Keratinocyte (primary cell): ENCODE results near the gene TWSG1. TPM values are rescaled to one million over a fixed set of nuclear protein-coding genes. Genes with fewer than 3 reads are reported as not detected.

Source experiments
- DNase-seq: peaks from one replicate; pipeline ENCODE4 v3.0.0-alpha.2; 2011; ENCODE audit warnings: low read depth, missing footprints, low spot score
- FAIRE-seq: peaks from 2 replicates; lab custom pipeline; 2011; peaks lifted over from hg19 to GRCh38; lab: Jason Lieb, UNC
- H2AFZ ChIP-seq: 2 replicates; pipeline ENCODE4 v1.6.0; 2012; ENCODE audit warnings: low read length, control low read depth, inconsistent platforms; ENCODE audit not compliant: control insufficient read depth
- H3K27ac ChIP-seq: 2 replicates; pipeline ENCODE4 v1.5.1; 2011; ENCODE audit warnings: low read length; ENCODE audit not compliant: control insufficient read depth, insufficient read depth
- H3K27me3 ChIP-seq: 3 replicates; pipeline ENCODE4 v1.6.0; 2011; ENCODE audit warnings: low read length; ENCODE audit not compliant: control insufficient read depth, insufficient read depth; ENCODE audit errors: extremely low read depth
- H3K36me3 ChIP-seq, 2 experiments: 2 replicates in 1 of 2; 3 replicates in 1 of 2; pipeline ENCODE4 v1.5.1; 2011; ENCODE audit warnings: low read length in 2 of 2, mild to moderate bottlenecking in 1 of 2; ENCODE audit not compliant: control insufficient read depth in 2 of 2, insufficient read depth in 2 of 2; ENCODE audit errors: extremely low read depth in 1 of 2
- H3K4me1 ChIP-seq: 3 replicates; pipeline ENCODE4 v1.5.1; 2011; ENCODE audit warnings: low read length; ENCODE audit not compliant: control insufficient read depth, insufficient read depth; ENCODE audit errors: extremely low read depth
- H3K4me2 ChIP-seq: 3 replicates; pipeline ENCODE4 v1.6.0; 2011; ENCODE audit warnings: low read depth, low read length; ENCODE audit not compliant: control insufficient read depth, insufficient read depth; ENCODE audit errors: extremely low read depth
- H3K4me3 ChIP-seq, 3 experiments: fragments of 200-600 bp in 1 of 3; sonication (generic) in 1 of 3; 2 replicates in 2 of 3; 3 replicates in 1 of 3; pipeline ENCODE4 v1.5.1; 2011 to 2016; ENCODE audit warnings: low read length in 3 of 3, mild to moderate bottlenecking in 3 of 3, control low read depth in 2 of 3, inconsistent platforms in 1 of 3, low read depth in 1 of 3, mixed read lengths in 1 of 3, mixed run types in 1 of 3, moderate library complexity in 1 of 3; ENCODE audit not compliant: control insufficient read depth in 2 of 3, insufficient read depth in 2 of 3; ENCODE audit errors: extremely low read depth in 1 of 3
- H3K79me2 ChIP-seq: 2 replicates; pipeline ENCODE4 v1.6.0; 2012; ENCODE audit warnings: low read length; ENCODE audit not compliant: control insufficient read depth, insufficient read depth
- H3K9ac ChIP-seq: 3 replicates; pipeline ENCODE4 v1.6.0; 2011; ENCODE audit warnings: low read length; ENCODE audit not compliant: control insufficient read depth, insufficient read depth; ENCODE audit errors: extremely low read depth
- H3K9me1 ChIP-seq: 3 replicates; pipeline ENCODE4 v1.6.0; 2011; ENCODE audit warnings: low read length; ENCODE audit not compliant: control insufficient read depth, insufficient read depth; ENCODE audit errors: extremely low read depth
- H3K9me3 ChIP-seq: 2 replicates; pipeline ENCODE4 v1.5.1; 2012; ENCODE audit warnings: low read depth, low read length; ENCODE audit not compliant: control insufficient read depth
- H4K20me1 ChIP-seq: 3 replicates; pipeline ENCODE4 v1.6.0; 2011; ENCODE audit warnings: low read length; ENCODE audit not compliant: control insufficient read depth, insufficient read depth; ENCODE audit errors: extremely low read depth
- EZH2 ChIP-seq: IDR thresholded peaks from one replicate; pipeline ENCODE4 v1.6.1; 2012; ENCODE audit warnings: inconsistent platforms, mild to moderate bottlenecking, low read length, moderate library complexity
- dilution Hi-C: fragments of 300-500 bp; cut with MboI; formaldehyde crosslinking; loops from one replicate; pipeline ENCODE4 v1.7.0; 2020; ENCODE audit warnings: low sequenced_read_pairs; ENCODE audit not compliant: extremely low pct_ligation_motif_present
- polyA plus RNA-seq, 5 experiments: library from polyadenylated mRNA; depleted of rRNA in 3 of 5; stranded (reverse) in 3 of 5; stranded (forward) in 1 of 5; unstranded in 1 of 5; fragments of >200 nt; gene quantifications; 1 replicate in 1 of 5; 2 replicates in 3 of 5; 3 replicates in 1 of 5; pipeline versions ENCODE4 v1.2.1 to v1.2.3, GENCODE V29; 2011 to 2012; ENCODE audit warnings: missing spikeins in 2 of 5, low read depth in 1 of 5, low replicate concordance in 1 of 5
- TF ChIP-seq, protein P1 (sequence below), 3 experiments: IDR thresholded peaks in 1 of 3; conservative IDR thresholded peaks in 1 of 3; optimal IDR thresholded peaks in 1 of 3; 2 replicates in 2 of 3; 3 replicates in 1 of 3; pipeline versions ENCODE3 to v1.5.1; 2011; ENCODE audit warnings: low read length in 3 of 3, mild to moderate bottlenecking in 3 of 3, moderate library complexity in 2 of 3, control low read depth in 1 of 3, inconsistent platforms in 1 of 3; ENCODE audit not compliant: insufficient read depth in 2 of 3; ENCODE audit errors: extremely low read depth in 1 of 3

The TWSG1 gene
- polyA plus RNA-seq, 1 donor (not counting 4 experiments of a cell fraction or from before 2014, with no cell fraction given), result 46.9 TPM

- no peaks in the 10 kb centered on the region for H4K20me1 ChIP-seq
- no peak for FAIRE-seq
- no peak overlapping the region for H3K4me2 ChIP-seq
- dilution Hi-C loops, result no loop called here
- H3K9ac ChIP-seq, result no peak overlapping the region
- no peak overlapping the region for H3K4me3 ChIP-seq
- DNase-seq, result no peak
- TF ChIP-seq, protein P1, sequence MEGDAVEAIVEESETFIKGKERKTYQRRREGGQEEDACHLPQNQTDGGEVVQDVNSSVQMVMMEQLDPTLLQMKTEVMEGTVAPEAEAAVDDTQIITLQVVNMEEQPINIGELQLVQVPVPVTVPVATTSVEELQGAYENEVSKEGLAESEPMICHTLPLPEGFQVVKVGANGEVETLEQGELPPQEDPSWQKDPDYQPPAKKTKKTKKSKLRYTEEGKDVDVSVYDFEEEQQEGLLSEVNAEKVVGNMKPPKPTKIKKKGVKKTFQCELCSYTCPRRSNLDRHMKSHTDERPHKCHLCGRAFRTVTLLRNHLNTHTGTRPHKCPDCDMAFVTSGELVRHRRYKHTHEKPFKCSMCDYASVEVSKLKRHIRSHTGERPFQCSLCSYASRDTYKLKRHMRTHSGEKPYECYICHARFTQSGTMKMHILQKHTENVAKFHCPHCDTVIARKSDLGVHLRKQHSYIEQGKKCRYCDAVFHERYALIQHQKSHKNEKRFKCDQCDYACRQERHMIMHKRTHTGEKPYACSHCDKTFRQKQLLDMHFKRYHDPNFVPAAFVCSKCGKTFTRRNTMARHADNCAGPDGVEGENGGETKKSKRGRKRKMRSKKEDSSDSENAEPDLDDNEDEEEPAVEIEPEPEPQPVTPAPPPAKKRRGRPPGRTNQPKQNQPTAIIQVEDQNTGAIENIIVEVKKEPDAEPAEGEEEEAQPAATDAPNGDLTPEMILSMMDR (optimal IDR thresholded peaks at IDR 0.05 in 1 of 3, IDR thresholded peaks at IDR 0.05 in 1 of 3, conservative IDR thresholded peaks at IDR 0.05 in 1 of 3; ENCODE audit: extremely low read depth in 1 of 3, insufficient read depth in 2 of 3, low read length in 3 of 3), result no peak
- TF ChIP-seq EZH2, result no peak
- H3K4me1 ChIP-seq, result peaks cover under 1% of the 10 kb centered on the region
- H2AFZ ChIP-seq, result no peak overlapping the region
- no peaks in the 10 kb centered on the region for H3K9me3 ChIP-seq
- no peak overlapping the region for H3K27ac ChIP-seq
- H3K36me3 ChIP-seq, result no peaks in the 10 kb centered on the region
- no peaks in the 10 kb centered on the region for H3K9me1 ChIP-seq
- no peaks in the 10 kb centered on the region for H3K27me3 ChIP-seq
- H3K79me2 ChIP-seq, result no peaks in the 10 kb centered on the region
Measured at GRCh38 chr18:9329471-9329870, 5.1 kb upstream of the TWSG1 start.

GRCh38 chr18:9330419-9330818, 4.2 kb upstream of the TWSG1 start:
- no peaks in the 10 kb centered on the region for H3K36me3 ChIP-seq
- H3K4me2 ChIP-seq, result no peak overlapping the region
- no peak for FAIRE-seq
- no peak overlapping the region for H3K27ac ChIP-seq
- H3K4me3 ChIP-seq, result no peak overlapping the region
- dilution Hi-C loops, result no loop called here
- no peaks in the 10 kb centered on the region for H3K4me1 ChIP-seq
- DNase-seq, result no peak
- no peaks in the 10 kb centered on the region for H4K20me1 ChIP-seq
- H3K9me1 ChIP-seq, result no peaks in the 10 kb centered on the region
- H3K27me3 ChIP-seq, result no peaks in the 10 kb centered on the region
- H3K9ac ChIP-seq, result no peak overlapping the region
- peaks cover 5% of the 10 kb centered on the region for H3K79me2 ChIP-seq
- no peak overlapping the region for H2AFZ ChIP-seq
- no peak for TF ChIP-seq EZH2
- TF ChIP-seq, protein P1 (optimal IDR thresholded peaks at IDR 0.05 in 1 of 3, IDR thresholded peaks at IDR 0.05 in 1 of 3, conservative IDR thresholded peaks at IDR 0.05 in 1 of 3; ENCODE audit: extremely low read depth in 1 of 3, insufficient read depth in 2 of 3, low read length in 3 of 3), result no peak
- H3K9me3 ChIP-seq, result no peaks in the 10 kb centered on the region
